Sigmoid colon (tissue), 4 donors: ENCODE data around the gene CMAS.
"Not testable (repeated sequence)": the region's sequence is repeated elsewhere in the genome, so short reads cannot be mapped to it uniquely, and the experiment has no call there.

Source experiments
- CTCF ChIP-seq, 4 experiments: fragments of 450-650 bp in 3 of 4; fragments of 200-600 bp in 1 of 4; IDR thresholded peaks; one replicate each; pipeline ENCODE4 v1.5.1; 2016 to 2019; ENCODE audit warnings: antibody characterized with exemption in 4 of 4, mild to moderate bottlenecking in 3 of 4, moderate library complexity in 2 of 4
- EP300 ChIP-seq, 4 donors: sonication (generic); formaldehyde crosslinking; IDR thresholded peaks; one replicate each; pipeline ENCODE4 v1.6.1; 2017; ENCODE audit warnings: antibody characterized with exemption in 4 of 4
- POLR2A ChIP-seq, 2 donors: fragments of 450-650 bp; IDR thresholded peaks; one replicate each; pipeline ENCODE4 v1.6.1; 2016; ENCODE audit warnings: antibody characterized with exemption in 2 of 2, mild to moderate bottlenecking in 2 of 2, moderate library complexity in 2 of 2
- POLR2AphosphoS5 ChIP-seq, 4 donors: sonication (generic); formaldehyde crosslinking; IDR thresholded peaks; one replicate each; pipeline ENCODE4 v1.6.1; 2017; ENCODE audit warnings: antibody characterized with exemption in 4 of 4

- TF ChIP-seq CTCF, EP300, POLR2A, POLR2AphosphoS5 (IDR thresholded peaks at IDR 0.05): not testable (repeated sequence)
Measured at GRCh38 chr12:22023489-22023888, 22.5 kb upstream of the CMAS start.
